Measurements from ENCODE around the gene PPP2R2C. TPM values are rescaled to one million over a fixed set of nuclear protein-coding genes. Genes with fewer than 3 reads are reported as not detected.

PPP2R2C gene
- total and polyA plus RNA-seq, 10 of the 15 experiments (the other 5 are each of a cell fraction or from before 2014, with no cell fraction given), result 0.13 to 0.15 TPM; not detected in 8

DNA sequence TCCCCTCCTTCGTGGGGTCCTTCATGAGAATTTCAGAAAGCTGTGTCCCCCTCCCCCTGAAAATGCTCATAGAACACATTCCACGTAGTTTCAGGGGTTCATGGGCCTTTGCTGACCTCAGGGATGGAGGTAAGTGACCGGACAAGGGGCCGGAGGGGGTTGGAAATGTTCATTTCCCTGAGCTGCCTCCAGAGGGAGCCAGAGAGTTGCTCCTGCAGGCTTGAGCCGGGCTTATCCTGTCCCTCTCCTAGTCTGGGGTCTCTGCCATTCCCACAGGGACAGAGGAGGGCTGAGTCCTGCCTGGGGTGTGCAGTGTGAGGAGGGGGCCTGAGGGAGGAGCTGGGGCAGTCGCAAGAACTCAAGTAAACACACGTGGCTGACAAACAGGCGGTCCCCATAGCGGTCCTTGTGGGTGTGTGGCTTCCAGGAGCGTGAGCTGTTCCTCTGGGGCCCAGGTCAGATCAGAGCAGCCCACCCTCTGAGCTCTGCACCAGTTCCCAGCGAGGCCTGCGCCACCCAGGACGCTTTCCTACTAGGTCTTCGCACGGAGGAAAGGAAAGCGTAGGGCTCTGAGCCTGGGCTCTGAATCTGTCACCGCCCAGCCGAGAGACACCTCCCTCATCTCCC is 140.3 kb downstream of the PPP2R2C start (continued):
- TF ChIP-seq NFIC (IDR thresholded peaks at IDR 0.05; ENCODE audit: low read depth, low read length) (no peak), SMC3 (IDR thresholded peaks at IDR 0.05; ENCODE audit: borderline replicate concordance, low read length) (peak; percentile 25; the same call in 1 of the 2 replicates), IKZF1 (conservative IDR thresholded peaks at IDR 0.05) (no peak), TAF1 (IDR thresholded peaks at IDR 0.05; ENCODE audit: borderline replicate concordance, low read depth, low read length) (no peak), FOXM1 (IDR thresholded peaks at IDR 0.05; ENCODE audit: low read depth, low read length) (no peak), BACH1 (IDR thresholded peaks at IDR 0.05; ENCODE audit: borderline replicate concordance) (no peak), SPI1 (IDR thresholded peaks at IDR 0.05; ENCODE audit: borderline replicate concordance, insufficient read depth, low read depth, low read length) (no peak)
- TF ChIP-seq, protein P1, sequence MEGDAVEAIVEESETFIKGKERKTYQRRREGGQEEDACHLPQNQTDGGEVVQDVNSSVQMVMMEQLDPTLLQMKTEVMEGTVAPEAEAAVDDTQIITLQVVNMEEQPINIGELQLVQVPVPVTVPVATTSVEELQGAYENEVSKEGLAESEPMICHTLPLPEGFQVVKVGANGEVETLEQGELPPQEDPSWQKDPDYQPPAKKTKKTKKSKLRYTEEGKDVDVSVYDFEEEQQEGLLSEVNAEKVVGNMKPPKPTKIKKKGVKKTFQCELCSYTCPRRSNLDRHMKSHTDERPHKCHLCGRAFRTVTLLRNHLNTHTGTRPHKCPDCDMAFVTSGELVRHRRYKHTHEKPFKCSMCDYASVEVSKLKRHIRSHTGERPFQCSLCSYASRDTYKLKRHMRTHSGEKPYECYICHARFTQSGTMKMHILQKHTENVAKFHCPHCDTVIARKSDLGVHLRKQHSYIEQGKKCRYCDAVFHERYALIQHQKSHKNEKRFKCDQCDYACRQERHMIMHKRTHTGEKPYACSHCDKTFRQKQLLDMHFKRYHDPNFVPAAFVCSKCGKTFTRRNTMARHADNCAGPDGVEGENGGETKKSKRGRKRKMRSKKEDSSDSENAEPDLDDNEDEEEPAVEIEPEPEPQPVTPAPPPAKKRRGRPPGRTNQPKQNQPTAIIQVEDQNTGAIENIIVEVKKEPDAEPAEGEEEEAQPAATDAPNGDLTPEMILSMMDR (IDR thresholded peaks at IDR 0.05 in 2 of 3, conservative IDR thresholded peaks at IDR 0.05 in 1 of 3; ENCODE audit: control insufficient read depth in 2 of 3, extremely low read depth in 1 of 3, insufficient read depth in 1 of 3, low read depth in 3 of 3, low read length in 3 of 3), result peak; percentile 57 to 74 (median 74)
- TF ChIP-seq, protein P2, sequence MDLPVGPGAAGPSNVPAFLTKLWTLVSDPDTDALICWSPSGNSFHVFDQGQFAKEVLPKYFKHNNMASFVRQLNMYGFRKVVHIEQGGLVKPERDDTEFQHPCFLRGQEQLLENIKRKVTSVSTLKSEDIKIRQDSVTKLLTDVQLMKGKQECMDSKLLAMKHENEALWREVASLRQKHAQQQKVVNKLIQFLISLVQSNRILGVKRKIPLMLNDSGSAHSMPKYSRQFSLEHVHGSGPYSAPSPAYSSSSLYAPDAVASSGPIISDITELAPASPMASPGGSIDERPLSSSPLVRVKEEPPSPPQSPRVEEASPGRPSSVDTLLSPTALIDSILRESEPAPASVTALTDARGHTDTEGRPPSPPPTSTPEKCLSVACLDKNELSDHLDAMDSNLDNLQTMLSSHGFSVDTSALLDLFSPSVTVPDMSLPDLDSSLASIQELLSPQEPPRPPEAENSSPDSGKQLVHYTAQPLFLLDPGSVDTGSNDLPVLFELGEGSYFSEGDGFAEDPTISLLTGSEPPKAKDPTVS (IDR thresholded peaks at IDR 0.05; ENCODE audit: low read depth, low read length), result no peak

Data from GM12878 (cell line).